GM18858 (cell line): ENCODE results near the gene LIG1.

Source experiments
- ATAC-seq: cut with Tn5 transposase; IDR thresholded peaks from one replicate; pipeline ENCODE4 v1.9.1; 2021; ENCODE audit not compliant: unreplicated experiment

LIG1 gene

DNA sequence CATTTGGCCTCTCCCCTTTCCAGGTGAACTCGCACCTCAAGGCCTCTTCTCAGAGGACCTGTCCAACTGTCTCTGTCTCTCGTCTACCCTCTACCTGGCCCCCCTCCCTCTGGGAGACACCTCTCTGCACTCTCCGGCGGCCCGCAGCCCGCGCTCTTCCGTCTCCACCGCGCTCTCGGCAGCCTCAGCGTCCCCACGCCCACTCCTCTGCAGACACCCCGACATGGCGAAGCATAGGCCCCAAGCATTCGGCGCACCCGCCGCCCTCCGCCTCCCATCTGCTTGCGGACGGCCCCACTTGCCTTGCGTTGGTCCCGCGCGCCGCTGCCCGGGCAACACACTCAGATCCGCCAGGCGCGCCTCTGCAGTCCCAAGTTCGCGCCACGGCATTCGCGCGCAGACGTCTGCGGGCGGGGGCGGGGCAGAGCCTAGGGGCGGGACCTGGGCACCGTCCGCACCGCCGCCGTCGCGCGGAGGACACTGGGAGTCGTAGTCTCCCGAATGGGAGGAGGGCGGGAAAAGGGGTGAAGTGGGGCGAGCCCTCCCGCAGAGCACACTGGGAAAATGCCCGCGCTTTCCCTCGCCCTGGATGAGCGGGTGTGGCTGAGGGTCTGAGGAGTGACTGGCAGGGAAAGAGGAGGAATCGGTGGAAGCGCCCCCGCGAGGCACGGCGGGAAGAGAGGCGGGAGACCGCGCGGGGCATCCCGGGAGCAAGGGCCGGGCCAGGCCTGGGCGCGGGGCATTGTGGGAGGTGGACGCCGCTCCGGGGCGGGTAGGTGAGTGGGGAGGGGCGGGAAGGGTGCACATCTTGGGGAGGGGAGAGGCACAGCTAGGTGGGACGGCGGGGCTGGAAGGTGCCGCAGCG lies at the start of gene LIG1, which contains the start of gene ZSWIM9:
TSS of gene LIG1 (minus strand) at position 406 of the 865 bp plus-strand sequence. CDS start 4,778 bp downstream, outside the sequence.
TSS of gene ZSWIM9 (plus strand) at position 742 of the 865 bp plus-strand sequence. CDS start 1,123 bp downstream, outside the sequence.
- ATAC-seq: peak; percentile 43

DNA sequence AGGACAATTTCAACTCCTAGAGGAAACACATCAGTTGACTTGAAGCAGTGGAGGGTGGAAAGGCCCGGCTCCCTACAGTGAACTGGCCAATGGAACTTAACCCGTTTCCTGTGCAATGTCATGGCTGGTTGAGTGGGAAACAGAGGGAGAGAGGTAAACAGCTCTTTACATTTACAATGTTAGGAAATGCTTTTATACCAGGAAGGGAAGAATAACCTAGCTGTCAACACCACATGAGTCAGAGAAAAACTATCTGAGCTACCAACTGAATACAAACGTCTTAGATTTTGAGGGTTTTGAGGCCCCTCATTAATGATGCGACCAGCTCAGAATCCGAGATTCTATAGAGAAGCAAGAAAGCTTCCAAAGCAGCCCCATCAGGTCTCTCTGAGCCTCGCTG lies 48.9 kb upstream of the LIG1 start:
- ATAC-seq: no peak

DNA sequence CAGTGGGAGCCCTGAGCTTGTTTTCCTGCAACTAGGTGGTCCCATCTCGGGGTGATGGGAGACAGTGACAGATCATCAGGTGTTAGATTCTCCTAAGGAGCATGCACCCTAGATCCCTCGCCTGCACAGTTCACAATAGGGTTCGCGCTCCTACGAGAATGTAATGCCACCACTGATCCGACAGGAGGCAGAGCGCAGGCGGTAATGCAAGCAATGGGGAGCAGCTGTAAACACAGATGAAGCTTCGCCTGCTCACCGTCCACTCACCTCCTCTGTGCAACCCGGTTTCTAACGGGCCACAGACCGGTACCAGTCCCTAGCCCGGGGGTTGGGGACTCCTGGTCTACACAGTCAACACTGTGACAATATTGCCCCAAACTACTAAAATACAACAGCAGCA lies 46.8 kb upstream of the LIG1 start:
- ATAC-seq: no peak

DNA sequence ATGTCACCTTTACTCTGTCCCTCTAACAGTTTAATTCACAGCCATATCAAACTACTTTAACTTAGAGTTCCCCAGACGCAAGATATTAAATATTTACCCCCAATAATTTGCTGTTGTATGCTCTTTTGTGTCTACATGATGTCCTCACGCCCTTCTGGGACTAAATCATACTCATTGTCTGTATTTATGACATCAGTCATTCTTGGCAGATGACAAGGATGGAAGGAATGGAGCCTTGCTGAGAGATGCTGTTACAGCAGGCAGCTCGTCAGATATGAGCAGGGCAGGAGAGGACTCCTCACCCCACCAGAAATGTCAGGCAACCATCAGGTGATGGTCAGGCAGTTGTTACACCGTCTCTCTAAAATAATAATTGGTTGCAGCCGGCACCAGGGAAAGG lies 43.8 kb upstream of the LIG1 start:
- no peak for ATAC-seq

DNA sequence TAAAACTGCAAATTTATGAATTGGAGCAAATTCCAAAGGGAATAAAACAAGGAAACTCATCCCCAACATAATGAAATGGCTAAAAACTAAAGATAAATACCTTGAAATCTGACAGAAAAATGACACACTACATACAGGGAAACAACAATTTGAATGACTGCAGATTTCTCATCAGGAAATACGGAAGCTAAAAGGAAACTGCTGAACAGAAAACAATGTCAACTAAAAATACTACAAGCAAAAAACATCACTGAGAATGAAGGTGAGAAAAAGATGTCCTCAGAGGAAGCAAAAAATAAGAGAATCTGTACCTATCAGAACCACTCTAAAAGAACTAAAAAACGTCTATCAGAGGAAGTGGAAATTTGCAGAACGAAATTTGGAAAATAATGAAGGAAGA lies 39.9 kb upstream of the LIG1 start:
- no peak for ATAC-seq

DNA sequence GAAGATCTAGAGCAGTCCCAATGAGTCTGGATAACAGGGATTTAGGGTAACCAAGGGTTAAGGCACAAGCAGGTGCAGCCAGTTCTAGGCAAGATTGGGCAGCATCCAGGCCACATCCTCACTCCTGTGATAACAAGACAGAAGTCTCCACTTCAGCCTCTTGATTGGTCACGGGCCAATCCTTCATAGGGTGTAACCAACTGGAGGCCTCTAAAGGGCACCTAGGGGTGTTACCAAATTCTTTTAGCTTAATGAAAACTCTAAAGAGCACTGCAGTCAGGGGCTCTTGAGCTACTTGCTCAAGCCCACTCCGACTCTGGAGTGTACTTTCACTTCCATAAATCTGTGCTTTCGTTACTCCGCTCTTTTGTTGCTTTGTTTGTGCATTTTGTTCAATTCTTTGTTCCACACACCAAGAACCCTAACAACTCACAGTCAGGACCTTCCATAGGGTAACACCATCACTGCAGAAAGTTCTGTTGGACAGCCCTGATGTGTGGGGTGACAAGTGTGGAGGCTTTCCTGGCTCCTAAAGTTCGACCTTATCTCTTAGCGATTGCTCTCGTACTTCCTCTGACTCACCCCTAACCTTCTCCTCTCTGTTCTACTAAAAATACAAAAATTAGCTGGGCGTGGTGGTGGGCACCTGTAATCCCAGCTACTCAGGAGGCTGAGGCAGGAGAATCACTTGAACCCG lies 36.4 kb upstream of the LIG1 start:
- ATAC-seq: no peak

DNA sequence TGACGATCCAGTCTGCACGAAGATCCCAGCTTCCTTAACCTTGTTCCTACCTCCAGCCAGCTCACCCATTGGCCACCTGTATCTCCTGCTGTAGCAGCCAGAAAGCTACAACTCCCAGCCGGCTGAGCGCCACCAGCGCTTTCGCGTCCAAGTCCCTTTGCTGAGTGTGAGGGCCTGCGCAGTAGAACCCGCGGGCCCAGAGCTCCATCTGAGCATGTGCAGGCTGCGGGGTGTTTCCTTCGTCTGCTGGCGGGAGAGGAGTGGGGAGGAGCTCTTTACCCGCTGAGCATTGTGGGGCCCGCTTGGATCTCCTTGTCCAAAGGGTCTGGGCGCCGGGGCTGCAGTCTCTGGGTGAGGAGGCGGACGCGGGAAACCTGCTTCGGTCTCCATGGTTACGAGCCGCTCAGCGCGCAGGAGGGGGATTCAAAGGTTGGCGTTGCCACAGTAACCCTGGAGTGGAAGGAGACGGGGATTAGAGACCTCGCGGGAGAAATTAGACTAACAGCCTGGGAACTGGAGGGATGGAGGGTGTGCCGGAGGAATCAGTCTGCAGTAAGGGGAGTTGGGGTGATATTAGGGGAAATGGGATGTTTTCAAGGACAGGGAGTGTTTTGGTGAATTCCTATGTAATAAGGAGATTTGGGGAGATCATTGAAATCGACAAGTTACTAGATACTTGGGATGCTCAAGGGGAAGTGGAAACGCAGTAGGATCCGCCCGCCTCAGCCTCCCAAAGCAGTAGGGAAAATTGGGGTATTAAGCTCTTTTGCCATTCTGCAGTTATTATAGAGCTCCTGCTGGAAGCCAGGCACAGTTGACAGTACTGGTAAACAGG lies 33.9 kb upstream of the LIG1 start:
- peak; percentile 61 for ATAC-seq

DNA sequence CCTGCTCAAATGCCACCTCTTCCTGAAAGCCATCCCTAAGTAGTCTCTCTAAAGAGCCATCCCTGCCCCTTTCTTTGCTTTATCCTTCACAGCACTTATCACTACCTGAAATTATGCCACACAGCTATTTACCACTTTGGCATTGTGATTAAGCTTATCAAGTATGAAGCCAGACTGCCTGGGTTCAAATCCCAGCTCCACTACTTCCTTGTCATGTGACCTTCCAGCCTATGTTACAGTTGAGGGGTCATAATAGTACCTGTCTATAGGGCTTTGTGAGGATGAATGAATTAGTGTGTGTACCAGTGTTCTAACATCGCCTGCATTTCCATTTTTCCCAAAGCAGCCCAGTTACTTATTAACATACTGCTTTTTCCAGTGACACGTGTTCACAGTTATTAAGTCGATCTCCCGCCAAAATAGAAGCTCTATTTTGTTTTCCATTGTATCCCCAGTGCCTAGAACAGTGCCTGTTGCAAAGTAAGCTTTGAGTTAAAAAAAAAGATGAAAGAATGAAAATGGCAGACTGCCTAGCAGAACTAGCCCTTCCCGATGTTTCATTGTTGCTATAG lies 33.2 kb upstream of the LIG1 start:
- no peak for ATAC-seq

DNA sequence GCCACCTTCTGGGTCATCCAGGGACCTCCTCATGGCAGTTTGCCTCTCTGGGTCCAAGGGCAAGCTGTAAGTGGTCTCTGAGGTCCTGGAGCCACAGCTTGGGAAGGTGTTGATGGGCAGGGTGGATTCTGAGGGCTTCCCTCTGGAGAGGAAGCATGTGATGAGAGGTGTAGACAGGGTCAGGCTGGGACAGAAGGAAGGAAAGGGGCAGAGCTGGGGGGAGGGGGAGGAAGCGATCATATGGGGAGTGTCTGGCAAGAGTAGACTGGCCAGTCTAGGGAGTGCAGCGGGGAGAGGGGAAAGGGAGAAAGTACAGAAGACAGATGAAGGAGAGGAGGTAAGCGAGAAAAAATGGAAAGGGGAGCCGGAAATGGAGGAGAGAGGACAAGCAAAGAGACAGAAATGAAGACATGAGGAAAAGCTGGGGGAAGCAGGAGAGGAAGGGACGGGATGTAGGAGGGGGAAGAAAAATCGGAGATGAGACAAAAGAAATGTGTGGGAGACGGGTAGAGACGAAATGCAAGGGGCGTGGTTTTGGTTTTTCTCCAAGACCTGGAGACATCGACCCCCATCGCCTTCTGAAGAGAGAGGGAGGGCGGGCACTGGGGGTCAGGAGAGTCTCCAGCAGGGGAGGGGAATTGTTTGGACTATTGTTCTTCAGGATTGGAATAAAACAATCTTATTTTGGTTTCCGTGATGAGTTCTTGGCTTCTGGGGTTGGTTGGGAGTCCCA lies 27.0 kb upstream of the LIG1 start:
- ATAC-seq: no peak

DNA sequence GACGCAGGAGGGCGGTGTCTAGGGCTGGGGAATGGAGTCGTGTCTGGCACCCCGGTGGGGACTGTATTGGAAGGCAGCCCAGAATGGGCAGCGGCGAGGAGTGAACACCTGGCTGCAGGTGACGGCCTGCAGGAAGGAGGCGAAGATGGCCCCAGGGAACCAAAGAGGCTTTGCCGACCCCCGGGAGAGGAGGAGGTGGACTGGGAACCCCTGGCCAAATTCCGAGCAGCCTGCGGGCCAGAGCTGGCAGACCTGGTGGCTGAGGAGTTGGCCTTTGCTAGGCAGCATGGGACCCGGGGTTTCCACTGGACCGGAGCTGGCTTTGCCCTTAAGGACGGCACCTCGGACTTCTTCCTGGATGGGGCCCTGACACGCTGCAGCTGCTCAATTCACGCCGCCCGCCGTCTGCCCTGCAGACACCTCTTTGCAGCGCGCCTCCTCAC lies 26.2 kb upstream of the LIG1 start:
- no peak for ATAC-seq

DNA sequence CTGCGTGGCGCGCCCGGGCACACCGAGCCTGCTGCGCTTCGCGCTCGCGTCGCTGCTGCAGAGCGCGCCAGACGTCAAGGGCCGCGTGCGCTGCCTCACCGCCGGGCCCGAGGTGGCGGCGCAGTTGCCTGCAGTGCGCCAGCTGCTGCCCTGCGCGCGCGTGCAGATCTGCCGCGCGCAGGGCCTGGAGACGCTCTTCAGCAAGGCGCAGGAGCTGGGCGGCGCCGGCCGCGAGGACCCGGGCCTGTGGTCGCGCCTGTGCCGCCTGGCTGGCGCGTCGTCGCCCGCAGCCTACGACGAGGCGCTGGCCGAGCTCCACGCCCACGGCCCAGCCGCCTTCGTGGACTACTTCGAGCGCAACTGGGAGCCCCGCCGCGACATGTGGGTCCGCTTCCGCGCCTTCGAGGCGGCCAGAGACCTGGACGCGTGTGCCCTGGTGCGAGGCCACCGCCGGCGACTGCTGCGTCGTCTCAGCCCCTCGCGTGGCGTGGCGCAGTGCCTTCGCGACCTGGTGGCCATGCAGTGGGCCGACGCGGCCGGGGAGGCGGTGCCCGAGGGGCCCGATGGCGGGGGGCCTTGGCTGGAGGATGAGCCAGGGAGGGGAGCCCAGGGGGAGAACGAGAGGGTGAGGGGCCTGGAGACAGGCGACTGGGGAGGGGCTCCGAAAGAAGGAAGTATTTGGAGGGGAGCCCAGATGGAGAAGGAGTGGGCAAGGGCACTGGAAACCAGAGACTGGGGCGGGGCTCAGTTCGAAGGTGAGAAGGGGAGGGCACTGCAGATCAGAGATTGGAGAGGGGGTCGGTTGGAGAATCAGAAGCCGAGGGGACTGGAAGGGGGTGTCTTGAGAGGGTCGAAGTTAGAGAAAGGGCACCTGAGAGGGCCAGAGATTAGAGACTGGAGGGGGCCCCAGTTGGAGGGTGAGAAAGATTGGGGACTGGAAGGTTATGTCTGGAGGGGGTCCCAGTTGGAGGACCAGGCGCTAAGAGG lies 25.0 kb upstream of the LIG1 start:
- ATAC-seq: no peak

DNA sequence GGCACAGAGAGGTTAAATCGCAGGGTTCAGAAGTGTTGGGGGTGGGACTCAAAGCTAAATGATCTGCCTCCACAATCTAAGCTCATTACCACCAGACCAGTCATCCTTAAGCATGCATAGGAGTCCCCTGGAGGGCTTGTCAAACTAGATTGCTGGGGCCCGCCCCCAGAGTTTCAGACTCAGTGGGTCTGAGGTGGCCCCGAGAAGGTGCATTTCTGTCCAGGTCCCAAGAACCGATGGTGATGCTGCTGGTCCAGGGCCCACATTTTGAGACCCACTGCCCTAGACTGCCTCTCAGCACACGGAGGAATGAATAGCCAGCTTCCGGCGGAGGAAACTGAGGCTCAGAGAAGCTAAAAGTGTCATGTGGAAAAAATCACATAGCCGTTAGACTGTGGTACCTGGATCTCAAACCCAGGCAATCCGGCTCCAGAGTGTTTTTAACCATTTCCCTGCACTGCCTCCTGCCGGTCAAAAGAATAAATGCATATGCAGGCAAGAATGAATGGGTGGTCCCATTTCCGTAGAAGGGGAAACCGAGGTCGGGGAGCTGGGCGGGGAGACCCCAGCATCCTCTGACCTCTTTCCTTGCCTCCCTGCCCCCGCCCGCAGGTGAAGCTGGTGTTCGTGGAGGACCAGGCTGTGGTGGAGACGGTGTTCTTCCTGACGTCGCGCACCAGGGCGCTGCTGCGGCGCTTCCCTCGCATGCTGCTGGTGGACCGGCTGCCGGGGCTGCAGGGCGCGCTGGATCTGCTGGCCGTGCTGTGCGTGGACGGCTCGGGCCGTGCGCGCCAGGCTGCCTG lies 24.1 kb upstream of the LIG1 start:
- ATAC-seq: no peak

DNA sequence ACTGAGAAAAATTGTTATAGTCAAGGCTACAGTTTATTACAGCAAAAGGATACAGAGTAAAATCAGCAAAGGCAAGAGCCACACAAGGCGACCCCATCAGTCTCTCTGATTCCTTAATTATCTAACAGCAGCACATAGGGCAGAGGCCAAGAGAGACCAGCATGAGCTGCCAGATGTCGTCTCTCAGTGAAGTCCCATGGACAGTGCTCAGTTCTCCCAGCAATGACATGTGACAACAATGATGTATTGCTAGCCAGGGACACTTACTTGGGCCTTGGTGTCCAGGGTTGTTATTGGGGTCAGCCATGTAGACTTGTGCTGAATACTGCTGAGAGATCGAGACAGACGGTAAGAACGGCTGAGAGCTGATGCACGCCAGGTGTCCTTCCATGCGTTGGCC lies 22.6 kb upstream of the LIG1 start:
- ATAC-seq: no peak

DNA sequence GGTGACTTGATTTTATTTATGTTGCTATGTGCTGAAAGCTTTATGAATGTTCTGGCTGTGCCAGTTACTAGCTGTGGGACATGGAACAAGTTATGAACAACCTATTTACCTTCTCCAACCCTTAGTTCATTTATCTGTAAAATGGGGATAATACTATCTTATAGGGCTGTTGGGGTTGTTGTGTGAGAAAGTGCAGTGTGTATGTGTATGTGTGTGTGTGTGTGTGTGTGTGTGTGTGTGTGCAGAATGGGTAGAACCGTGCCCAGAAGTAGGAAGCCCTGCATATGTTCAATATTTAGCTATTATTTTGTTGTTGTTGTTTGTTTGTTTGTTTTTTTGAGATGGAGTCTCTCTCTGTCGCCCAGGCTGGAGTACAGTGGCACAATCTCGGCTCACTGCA lies 20.7 kb upstream of the LIG1 start:
- ATAC-seq: no peak

DNA sequence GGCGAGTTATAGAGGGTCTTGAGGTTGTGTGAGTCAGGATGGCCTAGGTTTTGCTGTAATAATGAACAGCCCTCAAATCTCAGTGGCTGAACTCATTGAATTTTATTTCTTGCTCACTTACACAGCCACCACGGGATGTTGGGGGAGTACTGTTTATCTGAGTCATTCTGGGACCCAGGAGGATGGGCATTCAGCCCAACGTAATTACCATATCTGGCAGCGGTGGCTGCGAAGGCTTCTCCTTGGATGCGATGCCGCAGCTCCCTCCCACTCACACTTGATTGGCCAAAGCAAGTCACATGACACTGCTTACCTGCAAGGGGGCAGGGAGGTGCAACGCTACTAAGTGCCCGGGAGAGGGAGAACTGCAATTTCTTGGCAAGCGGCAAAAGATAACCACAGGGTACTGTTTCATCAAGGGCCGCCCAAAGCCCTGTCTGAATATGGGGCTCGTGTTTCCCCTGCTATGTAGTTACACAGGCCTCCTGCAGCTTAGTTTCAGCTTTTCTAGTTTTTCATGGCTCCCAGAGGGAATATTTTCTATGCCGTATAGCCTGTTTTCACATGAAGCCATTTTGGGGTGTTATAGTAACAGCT lies 20.2 kb upstream of the LIG1 start:
- ATAC-seq: no peak

DNA sequence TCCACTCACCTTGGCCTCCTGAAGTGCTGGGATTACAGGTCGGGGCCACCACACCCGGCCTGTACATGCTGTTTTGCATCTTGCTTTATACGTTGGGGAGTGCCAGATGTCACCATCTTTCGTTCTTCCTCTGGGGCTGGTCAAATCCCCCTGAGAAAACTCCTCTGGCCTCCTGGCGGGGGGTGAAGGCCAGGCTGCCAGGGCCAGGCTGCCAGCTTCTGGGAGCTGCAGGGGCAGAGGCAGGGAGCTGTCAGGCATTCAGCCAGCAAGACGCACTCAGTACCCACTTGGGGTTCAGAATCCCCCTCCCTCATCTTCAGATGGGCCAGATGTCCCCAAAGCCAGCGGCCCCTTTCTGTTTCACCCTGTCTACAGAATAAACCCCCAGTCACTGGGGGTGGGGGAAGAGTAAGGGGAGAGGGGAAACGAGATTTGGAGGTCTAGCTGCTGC lies 16.4 kb upstream of the LIG1 start:
- no peak for ATAC-seq

DNA sequence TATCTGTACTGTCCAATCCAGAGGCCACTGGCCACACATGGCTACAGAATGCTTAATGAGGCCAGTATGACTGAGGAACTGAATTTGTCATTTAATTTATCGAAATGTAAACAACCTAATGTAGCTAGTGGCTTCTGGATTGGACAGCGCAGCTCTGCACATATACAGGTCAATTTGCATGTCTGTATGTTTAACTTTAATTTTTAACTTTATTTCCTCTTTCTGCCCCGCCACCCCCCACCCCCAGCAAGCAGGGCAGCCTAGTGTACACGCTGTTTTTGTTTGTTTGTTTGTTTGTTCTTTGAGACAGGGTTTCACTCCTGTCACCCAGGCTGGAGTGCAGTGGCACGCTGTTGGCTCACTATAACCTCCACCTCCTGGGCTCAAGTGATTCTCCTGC lies 15.9 kb upstream of the LIG1 start:
- ATAC-seq: no peak

DNA sequence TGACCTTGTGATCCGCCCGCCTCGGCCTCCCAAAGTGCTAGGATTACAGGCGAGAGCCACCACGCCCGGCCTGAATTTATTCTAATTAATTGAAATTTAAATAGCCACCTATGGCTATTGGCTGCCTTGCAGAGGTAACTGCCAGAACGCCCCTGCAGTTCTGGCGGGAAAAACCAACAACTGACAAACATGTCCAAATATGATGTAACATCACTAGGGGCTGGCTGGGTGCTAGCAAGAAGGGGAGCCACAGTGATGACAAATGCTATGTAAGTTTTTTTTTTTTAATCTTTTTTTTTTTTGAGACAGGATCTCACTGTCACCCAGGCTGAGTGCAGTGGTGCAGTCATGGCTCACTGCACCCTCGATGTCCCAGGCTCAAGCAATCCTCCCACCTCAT lies 13.2 kb upstream of the LIG1 start:
- no peak for ATAC-seq
